AG10803 (cell line): ENCODE measurements around the gene TAPT1.

Experiments used
- DNase-seq: peaks from one replicate; pipeline ENCODE4 v3.0.0; 2010; ENCODE audit warnings: low read depth
- H3K4me3 ChIP-seq: 2 replicates; pipeline ENCODE4 v1.5.1; 2011; ENCODE audit warnings: mild to moderate bottlenecking, low read length, control low read depth
- TF ChIP-seq, protein P1 (sequence below): conservative IDR thresholded peaks from 2 replicates; pipeline ENCODE4 v1.5.1; 2011; ENCODE audit warnings: mild to moderate bottlenecking, low read length, control low read depth, inconsistent platforms

The TAPT1 gene

DNA sequence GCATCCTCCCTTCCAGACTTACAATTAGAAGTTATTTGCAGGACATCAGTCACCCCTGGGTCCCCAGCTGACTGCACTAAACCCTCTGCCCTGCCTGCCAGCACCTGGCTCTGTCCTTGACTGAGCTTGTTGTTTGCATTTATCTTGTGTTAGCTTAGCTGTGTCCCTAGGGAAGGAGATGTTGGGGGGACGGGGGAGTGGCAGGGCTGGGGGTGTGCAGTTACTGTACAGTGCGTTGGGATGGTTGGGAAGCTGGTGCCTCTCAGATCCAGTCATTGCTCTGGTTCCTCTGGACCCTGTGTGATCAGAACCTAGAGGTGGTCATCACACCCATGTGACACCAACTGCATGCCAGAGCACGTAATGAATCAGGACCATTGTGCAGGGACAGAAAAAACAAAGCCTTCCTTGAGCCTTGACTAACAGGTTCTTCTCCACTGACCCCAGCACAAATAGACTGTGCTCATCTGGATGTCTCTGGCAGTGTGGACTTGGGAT is 109.7 kb downstream of the TAPT1 start:
- no peak for DNase-seq
- TF ChIP-seq, protein P1, sequence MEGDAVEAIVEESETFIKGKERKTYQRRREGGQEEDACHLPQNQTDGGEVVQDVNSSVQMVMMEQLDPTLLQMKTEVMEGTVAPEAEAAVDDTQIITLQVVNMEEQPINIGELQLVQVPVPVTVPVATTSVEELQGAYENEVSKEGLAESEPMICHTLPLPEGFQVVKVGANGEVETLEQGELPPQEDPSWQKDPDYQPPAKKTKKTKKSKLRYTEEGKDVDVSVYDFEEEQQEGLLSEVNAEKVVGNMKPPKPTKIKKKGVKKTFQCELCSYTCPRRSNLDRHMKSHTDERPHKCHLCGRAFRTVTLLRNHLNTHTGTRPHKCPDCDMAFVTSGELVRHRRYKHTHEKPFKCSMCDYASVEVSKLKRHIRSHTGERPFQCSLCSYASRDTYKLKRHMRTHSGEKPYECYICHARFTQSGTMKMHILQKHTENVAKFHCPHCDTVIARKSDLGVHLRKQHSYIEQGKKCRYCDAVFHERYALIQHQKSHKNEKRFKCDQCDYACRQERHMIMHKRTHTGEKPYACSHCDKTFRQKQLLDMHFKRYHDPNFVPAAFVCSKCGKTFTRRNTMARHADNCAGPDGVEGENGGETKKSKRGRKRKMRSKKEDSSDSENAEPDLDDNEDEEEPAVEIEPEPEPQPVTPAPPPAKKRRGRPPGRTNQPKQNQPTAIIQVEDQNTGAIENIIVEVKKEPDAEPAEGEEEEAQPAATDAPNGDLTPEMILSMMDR: no peak
- H3K4me3 ChIP-seq: no peak overlapping the region

DNA sequence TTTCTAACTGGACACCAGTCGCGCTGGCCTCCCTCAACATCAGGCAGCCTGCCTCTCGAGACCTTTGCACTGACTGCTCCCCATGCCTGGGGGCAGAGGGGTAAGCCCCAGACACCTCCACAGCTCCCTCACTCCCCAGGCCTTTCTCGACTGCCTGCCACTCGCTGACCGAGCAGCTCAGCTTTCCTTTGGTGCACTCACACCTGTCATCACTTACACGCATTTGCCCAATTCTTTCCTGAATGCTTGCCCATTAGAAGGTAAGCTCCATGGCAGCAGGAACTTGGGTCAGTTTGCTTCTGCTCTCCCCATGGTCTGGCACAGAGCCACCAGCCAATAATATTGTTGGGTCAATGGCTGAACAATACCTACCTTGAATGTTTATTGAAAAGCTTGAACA is 110.3 kb downstream of the TAPT1 start:
- no peak for DNase-seq
- TF ChIP-seq, protein P1: no peak
- H3K4me3 ChIP-seq: no peak overlapping the region

DNA sequence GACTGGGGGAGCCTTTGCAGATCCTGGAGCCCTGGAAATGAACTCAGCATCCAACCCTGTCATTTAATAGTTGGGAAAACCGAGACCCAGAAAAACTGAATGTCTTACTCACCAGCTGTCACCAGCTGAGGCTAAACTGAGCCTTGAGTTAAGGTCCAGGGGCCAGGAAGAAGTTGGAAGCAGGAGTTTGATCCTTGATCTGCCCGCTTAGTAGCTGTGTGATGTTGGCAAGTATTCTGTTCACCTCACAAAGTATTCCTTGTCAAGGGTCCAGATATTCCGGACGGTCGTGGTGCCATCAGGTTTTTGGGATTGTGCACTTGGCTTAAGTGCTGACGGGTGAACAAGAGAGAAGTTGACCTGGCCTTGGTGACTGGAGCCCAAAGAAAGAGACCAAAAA is 111.7 kb downstream of the TAPT1 start:
- no peak for DNase-seq
- TF ChIP-seq, protein P1: no peak
- H3K4me3 ChIP-seq: no peak overlapping the region

DNA sequence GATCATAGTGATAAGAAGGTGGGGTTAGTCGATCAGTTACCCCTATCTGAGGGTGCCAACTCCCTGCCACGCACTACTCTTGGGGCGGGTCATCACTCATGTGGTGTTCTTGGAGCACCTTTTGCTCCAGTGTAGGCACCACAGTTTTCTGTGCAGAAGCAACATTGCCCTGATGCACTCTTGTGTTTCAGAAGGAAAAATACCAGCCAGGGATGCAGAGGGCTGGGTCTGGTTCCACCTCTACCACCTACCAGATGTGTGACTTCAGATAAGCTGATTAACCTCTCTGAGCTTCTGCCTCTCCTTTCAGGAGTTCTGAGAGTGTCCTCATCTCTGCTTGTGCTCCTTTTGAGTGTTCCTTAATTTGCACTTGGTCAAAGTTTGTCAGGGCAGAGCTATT is 112.5 kb downstream of the TAPT1 start:
- no peak overlapping the region for H3K4me3 ChIP-seq
- DNase-seq: no peak
- TF ChIP-seq, protein P1: no peak

DNA sequence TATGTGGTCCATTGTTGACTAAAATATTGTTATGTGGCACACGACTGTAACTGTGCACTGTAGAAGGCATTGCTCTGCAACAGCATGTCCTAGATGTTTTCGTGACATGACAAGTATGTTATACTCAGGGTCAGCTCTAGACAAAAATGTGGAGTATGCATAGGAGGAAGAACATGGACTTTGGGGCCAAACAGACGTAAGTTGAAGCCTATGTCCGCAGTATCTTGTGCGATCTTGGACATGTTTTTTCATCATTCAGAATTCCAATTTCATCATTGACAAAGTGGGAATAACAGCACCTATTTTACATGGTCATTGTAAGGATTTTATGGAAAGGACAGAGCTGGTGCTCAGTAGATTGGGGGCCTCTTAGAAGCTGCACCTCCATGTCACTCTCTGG is 114.7 kb downstream of the TAPT1 start:
- TF ChIP-seq, protein P1: no peak
- DNase-seq: no peak
- no peak overlapping the region for H3K4me3 ChIP-seq

DNA sequence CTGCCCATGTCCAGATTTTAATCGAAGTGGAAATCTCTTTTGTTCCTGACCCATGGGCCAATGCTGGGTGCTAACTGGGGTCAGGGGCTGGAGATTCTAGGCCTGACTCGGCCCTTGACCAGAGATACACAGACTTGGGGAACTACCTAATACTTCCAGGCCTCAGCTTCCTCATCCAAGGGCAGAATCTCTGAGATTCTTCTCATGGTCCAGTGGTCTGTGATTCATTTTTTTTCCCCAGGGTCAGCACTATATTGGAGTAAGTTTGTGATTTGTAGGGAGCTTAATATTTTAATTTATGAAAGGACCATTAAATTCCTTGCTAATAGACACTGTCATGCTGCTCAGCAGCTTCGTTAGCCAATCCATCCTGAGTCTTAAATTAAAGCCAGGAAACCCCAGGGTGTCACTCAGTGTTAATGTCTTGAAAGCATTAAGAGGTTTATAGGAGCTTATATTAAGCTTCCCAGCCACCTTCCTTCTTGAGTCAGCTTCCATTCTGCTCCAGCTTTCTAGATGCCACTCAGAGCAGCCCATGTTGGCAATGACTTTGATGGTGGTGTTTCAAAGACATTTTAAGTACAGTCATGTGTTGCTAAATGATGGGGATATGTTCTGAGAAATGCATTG is 115.5 kb downstream of the TAPT1 start:
- TF ChIP-seq, protein P1: no peak
- DNase-seq: no peak
- no peak overlapping the region for H3K4me3 ChIP-seq
